CD4-positive, alpha-beta T cell (primary cell): Measurements from ENCODE around the gene DHX8. TPM values are rescaled to one million over a fixed set of nuclear protein-coding genes. Genes with fewer than 3 reads are reported as not detected.

Experiments
- ATAC-seq: fragments of 200-7000 bp; cut with Tn5 transposase; one replicate; pipeline ENCODE4 v1.10.0; 2022; ENCODE audit warnings: mild to moderate bottlenecking; ENCODE audit not compliant: poor library complexity
- CTCF ChIA-PET: fragments of 350-600 bp; sonication (Branson Sonifier 250); formaldehyde crosslinking; loops from one replicate; lab custom pipeline; 2021; ENCODE audit warnings: antibody characterized with exemption, inconsistent platforms; lab: Charles Lee
- POLR2A ChIA-PET: fragments of 350-600 bp; sonication (Branson Sonifier 250); formaldehyde crosslinking; loops from one replicate; lab custom pipeline; 2021; ENCODE audit warnings: antibody characterized with exemption, inconsistent platforms; lab: Charles Lee
- DNase-seq, 14 experiments: peaks; one replicate each; pipeline ENCODE4 v3.0.0-alpha.2; 2013 to 2020; ENCODE audit warnings: mixed read lengths in 2 of 14
- H3K27ac ChIP-seq, 2 donors: one replicate each; pipeline versions ENCODE4 v1.5.1 to v1.7.0; 2013; ENCODE audit warnings: low read length in 2 of 2, low read depth in 1 of 2, mild to moderate bottlenecking in 1 of 2
- H3K27me3 ChIP-seq, 2 experiments: 1 replicate in 1 of 2; 2 replicates in 1 of 2; pipeline versions ENCODE4 v1.6.1 to v1.7.0; 2013; ENCODE audit warnings: low read length in 2 of 2, control low read depth in 1 of 2, mild to moderate bottlenecking in 1 of 2, moderate library complexity in 1 of 2; ENCODE audit not compliant: insufficient read depth in 2 of 2, control insufficient read depth in 1 of 2
- H3K36me3 ChIP-seq: one replicate; pipeline ENCODE4 v1.6.1; 2013; ENCODE audit warnings: low read length, control low read depth; ENCODE audit not compliant: insufficient read depth
- H3K4me1 ChIP-seq: one replicate; pipeline ENCODE4 v1.6.1; 2013; ENCODE audit warnings: low read length, control low read depth; ENCODE audit not compliant: insufficient read depth
- H3K4me3 ChIP-seq: one replicate; pipeline ENCODE4 v1.5.1; 2013; ENCODE audit warnings: mild to moderate bottlenecking, low read length, moderate library complexity
- H3K9me3 ChIP-seq, 2 experiments: 1 replicate in 1 of 2; 2 replicates in 1 of 2; pipeline versions ENCODE4 v1.6.1 to v1.7.0; 2013; ENCODE audit warnings: low read length in 2 of 2, mild to moderate bottlenecking in 2 of 2, control low read depth in 1 of 2, moderate library complexity in 1 of 2; ENCODE audit not compliant: control insufficient read depth in 1 of 2, insufficient read depth in 1 of 2
- H3K27ac Mint-ChIP-seq: one replicate; pipeline ENCODE4 v1.8.0; 2020; ENCODE audit warnings: mixed read lengths
- H3K27me3 Mint-ChIP-seq: one replicate; pipeline ENCODE4 v1.8.0; 2021; ENCODE audit warnings: mixed read lengths
- H3K36me3 Mint-ChIP-seq: one replicate; pipeline ENCODE4 v1.8.0; 2021; ENCODE audit warnings: low read depth, mixed read lengths
- H3K4me1 Mint-ChIP-seq: one replicate; pipeline ENCODE4 v1.8.0; 2021; ENCODE audit warnings: low read depth, mixed read lengths
- H3K4me3 Mint-ChIP-seq: one replicate; pipeline ENCODE4 v1.8.0; 2020; ENCODE audit warnings: mild to moderate bottlenecking, mixed read lengths
- H3K9me3 Mint-ChIP-seq: one replicate; pipeline ENCODE4 v1.8.0; 2020; ENCODE audit warnings: mixed read lengths
- intact Hi-C, 2 experiments: fragments of 100-400 bp; cut with DNase I in 1 of 2; cut with micrococcal nuclease in 1 of 2; formaldehyde crosslinking; loops; one replicate each; pipeline versions ENCODE4 v1.15.1 to v1.9.0; 2023 to 2025; cut with DNase I, micrococcal nuclease
- total RNA-seq, 174 experiments: library from RNA in 2 of 174; stranded (reverse) in 2 of 174; gene quantifications; one replicate each; pipeline ENCODE4 v1.2.3 and lab custom pipeline; 2021 to 2026
- TF ChIP-seq, protein P1 (sequence below): fragments of 200-600 bp; IDR thresholded peaks from one replicate; pipeline ENCODE4 v1.8.0; 2022; ENCODE audit warnings: antibody characterized with exemption, mild to moderate bottlenecking

Gene DHX8
- total RNA-seq, 2 experiments from 2014 or later, result 88.8 to 106 TPM

DNA sequence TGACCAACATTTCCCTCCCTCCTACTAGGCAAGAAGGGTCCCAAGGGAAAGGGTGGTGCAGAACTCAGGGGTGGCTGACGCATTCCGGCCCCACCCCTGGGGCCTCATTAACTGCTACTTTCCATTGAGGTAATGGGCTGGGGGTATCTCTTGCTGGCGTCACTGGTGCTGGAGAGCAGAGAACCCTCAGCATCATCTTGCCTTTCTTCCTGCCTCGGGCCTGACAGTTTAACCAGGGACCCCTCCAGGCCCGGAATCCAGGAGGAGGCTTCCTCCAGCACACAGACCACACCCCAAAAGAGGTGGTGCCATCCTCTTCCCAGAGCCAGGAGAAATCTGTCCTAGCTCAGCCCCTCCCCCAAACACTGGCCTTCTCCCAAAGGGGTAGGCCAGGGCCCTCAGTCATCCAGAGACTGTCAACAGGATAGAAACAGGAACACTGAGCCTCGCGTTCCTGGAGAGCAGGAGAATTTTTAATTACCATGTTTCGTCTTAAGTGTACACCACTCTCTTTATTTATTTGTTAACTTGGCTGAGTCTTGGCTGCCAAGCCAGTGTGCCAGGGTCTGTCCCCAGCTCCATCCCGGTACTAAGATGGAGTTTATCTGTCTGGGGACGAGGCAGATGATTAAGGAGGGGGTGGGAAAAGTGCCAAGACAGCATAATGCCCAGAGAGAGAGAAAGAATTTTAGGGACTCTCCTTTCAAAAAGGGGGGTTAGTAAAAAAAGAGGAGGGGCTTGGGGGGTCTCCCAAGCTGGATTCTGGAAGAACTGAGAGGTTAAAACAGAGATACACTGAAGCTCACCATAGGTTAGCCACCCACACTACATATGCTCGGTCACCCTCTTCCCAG, 57.3 kb downstream of the DHX8 start:
- intact Hi-C loops, result no loop called here
- H3K9me3 Mint-ChIP-seq, result no peaks in the 10 kb centered on the region
- H3K9me3 ChIP-seq, result no peaks in the 10 kb centered on the region
- no peak overlapping the region for H3K4me3 Mint-ChIP-seq
- ATAC-seq, result no peak
- TF ChIP-seq, protein P1, sequence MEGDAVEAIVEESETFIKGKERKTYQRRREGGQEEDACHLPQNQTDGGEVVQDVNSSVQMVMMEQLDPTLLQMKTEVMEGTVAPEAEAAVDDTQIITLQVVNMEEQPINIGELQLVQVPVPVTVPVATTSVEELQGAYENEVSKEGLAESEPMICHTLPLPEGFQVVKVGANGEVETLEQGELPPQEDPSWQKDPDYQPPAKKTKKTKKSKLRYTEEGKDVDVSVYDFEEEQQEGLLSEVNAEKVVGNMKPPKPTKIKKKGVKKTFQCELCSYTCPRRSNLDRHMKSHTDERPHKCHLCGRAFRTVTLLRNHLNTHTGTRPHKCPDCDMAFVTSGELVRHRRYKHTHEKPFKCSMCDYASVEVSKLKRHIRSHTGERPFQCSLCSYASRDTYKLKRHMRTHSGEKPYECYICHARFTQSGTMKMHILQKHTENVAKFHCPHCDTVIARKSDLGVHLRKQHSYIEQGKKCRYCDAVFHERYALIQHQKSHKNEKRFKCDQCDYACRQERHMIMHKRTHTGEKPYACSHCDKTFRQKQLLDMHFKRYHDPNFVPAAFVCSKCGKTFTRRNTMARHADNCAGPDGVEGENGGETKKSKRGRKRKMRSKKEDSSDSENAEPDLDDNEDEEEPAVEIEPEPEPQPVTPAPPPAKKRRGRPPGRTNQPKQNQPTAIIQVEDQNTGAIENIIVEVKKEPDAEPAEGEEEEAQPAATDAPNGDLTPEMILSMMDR, result no peak
- peaks cover 23% of the 10 kb centered on the region for H3K27me3 Mint-ChIP-seq
- POLR2A ChIA-PET, result no interaction called here
- peaks cover 16 to 24% of the 10 kb centered on the region in 2 experiments for H3K27me3 ChIP-seq
- no peaks in the 10 kb centered on the region for H3K36me3 ChIP-seq
- H3K4me1 ChIP-seq, result peaks cover 15% of the 10 kb centered on the region
- H3K27ac Mint-ChIP-seq, result no peak overlapping the region
- peaks cover 8% of the 10 kb centered on the region for H3K4me1 Mint-ChIP-seq
- CTCF ChIA-PET, result no interaction called here
- H3K4me3 ChIP-seq, result no peak overlapping the region
- no peak overlapping the region for H3K27ac ChIP-seq
- DNase-seq, result no peak
- no peaks in the 10 kb centered on the region for H3K36me3 Mint-ChIP-seq

DNA sequence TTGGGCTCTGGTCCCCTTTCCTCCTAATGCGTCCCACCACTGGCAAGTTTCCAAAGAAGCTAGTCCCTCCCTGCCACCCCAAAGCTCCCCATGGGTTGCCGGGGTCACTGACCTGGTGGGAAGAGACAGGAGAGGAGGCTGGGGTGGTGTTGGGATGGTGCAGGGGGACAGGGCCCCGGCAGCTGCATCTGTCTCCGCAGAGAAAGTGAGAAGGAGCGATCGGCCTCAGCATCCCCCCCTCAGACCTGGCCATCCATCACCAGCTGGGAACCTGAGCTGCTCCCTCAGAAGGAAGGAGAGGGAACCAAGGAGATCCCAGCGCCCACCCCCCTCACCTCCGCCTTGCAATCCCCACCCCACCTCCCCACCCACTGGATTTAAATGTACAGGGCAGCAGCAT, 59.1 kb downstream of the DHX8 start:
- DNase-seq (no peak), ATAC-seq (no peak)
- no peak overlapping the region for H3K27ac ChIP-seq
- intact Hi-C loops, result no loop called here
- H3K9me3 Mint-ChIP-seq, result no peaks in the 10 kb centered on the region
- peaks cover 34 to 40% of the 10 kb centered on the region in 2 experiments for H3K27me3 ChIP-seq
- TF ChIP-seq, protein P1, result no peak
- H3K4me3 ChIP-seq, result no peak overlapping the region
- peaks cover 6% of the 10 kb centered on the region for H3K36me3 Mint-ChIP-seq
- ChIA-PET POLR2A (no interaction called here), CTCF (interaction anchor here (0.6 kb wide), 1 partner anchor 15 kb away, joined by 3 read pairs; no protein-coding TSS in a partner anchor)
- H3K27me3 Mint-ChIP-seq, result peaks cover 40% of the 10 kb centered on the region
- H3K4me3 Mint-ChIP-seq, result no peak overlapping the region
- peaks cover 31% of the 10 kb centered on the region for H3K4me1 ChIP-seq
- no peak overlapping the region for H3K27ac Mint-ChIP-seq
- H3K4me1 Mint-ChIP-seq, result peaks cover 24% of the 10 kb centered on the region
- H3K9me3 ChIP-seq, result no peaks in the 10 kb centered on the region
- no peaks in the 10 kb centered on the region for H3K36me3 ChIP-seq

- H3K36me3 ChIP-seq, result no peaks in the 10 kb centered on the region
- TF ChIP-seq, protein P1, result no peak
- no peaks in the 10 kb centered on the region for H3K9me3 ChIP-seq
- Mint-ChIP-seq H3K4me1 (peaks cover 26% of the 10 kb centered on the region), H3K27me3 (peaks cover 44% of the 10 kb centered on the region), H3K4me3 (no peak overlapping the region), H3K27ac (no peak overlapping the region), H3K9me3 (no peaks in the 10 kb centered on the region), H3K36me3 (peaks cover 6% of the 10 kb centered on the region)
- H3K27me3 ChIP-seq, result peaks cover 38 to 44% of the 10 kb centered on the region in 2 experiments
- ATAC-seq, result no peak
- H3K27ac ChIP-seq, result no peak overlapping the region
- intact Hi-C loops, result no loop called here
- ChIA-PET POLR2A (interaction anchor here (0.6 kb wide), 1 partner anchor 35 kb away, joined by 3 read pairs; no protein-coding TSS in a partner anchor), CTCF (no interaction called here)
- no peak for DNase-seq
- H3K4me3 ChIP-seq, result no peak overlapping the region
- H3K4me1 ChIP-seq, result peaks cover 31% of the 10 kb centered on the region
These were observed 59.5 kb downstream of the DHX8 start for GRCh38 chr17:43543300-43543699.
